ENCODE measurements around the gene TMEM259. TPM values are rescaled to one million over a fixed set of nuclear protein-coding genes. Genes with fewer than 3 reads are reported as not detected.

Gene TMEM259
- total and polyA plus RNA-seq, 2 experiments from 2014 or later: 82.8 to 196 TPM

DNA sequence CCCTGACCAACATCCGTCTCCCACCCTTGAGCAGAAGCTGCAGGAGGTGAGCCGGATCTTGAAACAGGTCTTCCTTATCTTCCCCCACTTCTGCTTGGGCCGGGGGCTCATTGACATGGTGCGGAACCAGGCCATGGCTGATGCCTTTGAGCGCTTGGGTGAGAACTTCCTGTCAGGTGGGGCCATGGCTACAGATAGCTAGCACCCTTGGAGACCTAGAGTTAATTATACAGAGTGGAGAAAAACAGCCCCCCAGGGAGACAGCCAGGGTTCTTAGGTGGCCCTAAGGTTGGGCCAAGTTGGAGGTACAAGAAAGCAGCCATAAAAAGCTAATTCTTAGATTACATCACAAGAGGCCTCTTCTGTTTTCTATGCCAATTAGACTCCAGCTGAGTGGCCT, 37.2 kb upstream of the TMEM259 start (continued):
- TF ChIP-seq, protein P1, sequence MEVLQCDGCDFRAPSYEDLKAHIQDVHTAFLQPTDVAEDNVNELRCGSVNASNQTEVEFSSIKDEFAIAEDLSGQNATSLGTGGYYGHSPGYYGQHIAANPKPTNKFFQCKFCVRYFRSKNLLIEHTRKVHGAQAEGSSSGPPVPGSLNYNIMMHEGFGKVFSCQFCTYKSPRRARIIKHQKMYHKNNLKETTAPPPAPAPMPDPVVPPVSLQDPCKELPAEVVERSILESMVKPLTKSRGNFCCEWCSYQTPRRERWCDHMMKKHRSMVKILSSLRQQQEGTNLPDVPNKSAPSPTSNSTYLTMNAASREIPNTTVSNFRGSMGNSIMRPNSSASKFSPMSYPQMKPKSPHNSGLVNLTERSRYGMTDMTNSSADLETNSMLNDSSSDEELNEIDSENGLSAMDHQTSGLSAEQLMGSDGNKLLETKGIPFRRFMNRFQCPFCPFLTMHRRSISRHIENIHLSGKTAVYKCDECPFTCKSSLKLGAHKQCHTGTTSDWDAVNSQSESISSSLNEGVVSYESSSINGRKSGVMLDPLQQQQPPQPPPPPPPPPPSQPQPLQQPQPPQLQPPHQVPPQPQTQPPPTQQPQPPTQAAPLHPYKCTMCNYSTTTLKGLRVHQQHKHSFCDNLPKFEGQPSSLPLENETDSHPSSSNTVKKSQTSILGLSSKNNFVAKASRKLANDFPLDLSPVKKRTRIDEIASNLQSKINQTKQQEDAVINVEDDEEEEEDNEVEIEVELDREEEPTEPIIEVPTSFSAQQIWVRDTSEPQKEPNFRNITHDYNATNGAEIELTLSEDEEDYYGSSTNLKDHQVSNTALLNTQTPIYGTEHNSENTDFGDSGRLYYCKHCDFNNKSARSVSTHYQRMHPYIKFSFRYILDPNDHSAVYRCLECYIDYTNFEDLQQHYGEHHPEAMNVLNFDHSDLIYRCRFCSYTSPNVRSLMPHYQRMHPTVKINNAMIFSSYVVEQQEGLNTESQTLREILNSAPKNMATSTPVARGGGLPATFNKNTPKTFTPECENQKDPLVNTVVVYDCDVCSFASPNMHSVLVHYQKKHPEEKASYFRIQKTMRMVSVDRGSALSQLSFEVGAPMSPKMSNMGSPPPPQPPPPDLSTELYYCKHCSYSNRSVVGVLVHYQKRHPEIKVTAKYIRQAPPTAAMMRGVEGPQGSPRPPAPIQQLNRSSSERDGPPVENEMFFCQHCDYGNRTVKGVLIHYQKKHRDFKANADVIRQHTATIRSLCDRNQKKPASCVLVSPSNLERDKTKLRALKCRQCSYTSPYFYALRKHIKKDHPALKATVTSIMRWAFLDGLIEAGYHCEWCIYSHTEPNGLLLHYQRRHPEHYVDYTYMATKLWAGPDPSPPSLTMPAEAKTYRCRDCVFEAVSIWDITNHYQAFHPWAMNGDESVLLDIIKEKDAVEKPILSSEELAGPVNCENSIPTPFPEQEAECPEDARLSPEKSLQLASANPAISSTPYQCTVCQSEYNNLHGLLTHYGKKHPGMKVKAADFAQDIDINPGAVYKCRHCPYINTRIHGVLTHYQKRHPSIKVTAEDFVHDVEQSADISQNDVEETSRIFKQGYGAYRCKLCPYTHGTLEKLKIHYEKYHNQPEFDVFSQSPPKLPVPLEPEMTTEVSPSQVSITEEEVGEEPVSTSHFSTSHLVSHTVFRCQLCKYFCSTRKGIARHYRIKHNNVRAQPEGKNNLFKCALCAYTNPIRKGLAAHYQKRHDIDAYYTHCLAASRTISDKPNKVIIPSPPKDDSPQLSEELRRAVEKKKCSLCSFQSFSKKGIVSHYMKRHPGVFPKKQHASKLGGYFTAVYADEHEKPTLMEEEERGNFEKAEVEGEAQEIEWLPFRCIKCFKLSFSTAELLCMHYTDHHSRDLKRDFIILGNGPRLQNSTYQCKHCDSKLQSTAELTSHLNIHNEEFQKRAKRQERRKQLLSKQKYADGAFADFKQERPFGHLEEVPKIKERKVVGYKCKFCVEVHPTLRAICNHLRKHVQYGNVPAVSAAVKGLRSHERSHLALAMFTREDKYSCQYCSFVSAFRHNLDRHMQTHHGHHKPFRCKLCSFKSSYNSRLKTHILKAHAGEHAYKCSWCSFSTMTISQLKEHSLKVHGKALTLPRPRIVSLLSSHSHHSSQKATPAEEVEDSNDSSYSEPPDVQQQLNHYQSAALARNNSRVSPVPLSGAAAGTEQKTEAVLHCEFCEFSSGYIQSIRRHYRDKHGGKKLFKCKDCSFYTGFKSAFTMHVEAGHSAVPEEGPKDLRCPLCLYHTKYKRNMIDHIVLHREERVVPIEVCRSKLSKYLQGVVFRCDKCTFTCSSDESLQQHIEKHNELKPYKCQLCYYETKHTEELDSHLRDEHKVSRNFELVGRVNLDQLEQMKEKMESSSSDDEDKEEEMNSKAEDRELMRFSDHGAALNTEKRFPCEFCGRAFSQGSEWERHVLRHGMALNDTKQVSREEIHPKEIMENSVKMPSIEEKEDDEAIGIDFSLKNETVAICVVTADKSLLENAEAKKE (CRISPR knock-in tag; IDR thresholded peaks at IDR 0.05): no peak
- TF ChIP-seq NANOG (IDR thresholded peaks at IDR 0.05; ENCODE audit: borderline replicate concordance): no peak
- no peak for TF ChIP-seq ZNF331 (CRISPR knock-in tag; IDR thresholded peaks at IDR 0.05; ENCODE audit: low read depth)
- TF ChIP-seq POLR2AphosphoS5 (IDR thresholded peaks at IDR 0.05; ENCODE audit: low read depth): no peak

DNA sequence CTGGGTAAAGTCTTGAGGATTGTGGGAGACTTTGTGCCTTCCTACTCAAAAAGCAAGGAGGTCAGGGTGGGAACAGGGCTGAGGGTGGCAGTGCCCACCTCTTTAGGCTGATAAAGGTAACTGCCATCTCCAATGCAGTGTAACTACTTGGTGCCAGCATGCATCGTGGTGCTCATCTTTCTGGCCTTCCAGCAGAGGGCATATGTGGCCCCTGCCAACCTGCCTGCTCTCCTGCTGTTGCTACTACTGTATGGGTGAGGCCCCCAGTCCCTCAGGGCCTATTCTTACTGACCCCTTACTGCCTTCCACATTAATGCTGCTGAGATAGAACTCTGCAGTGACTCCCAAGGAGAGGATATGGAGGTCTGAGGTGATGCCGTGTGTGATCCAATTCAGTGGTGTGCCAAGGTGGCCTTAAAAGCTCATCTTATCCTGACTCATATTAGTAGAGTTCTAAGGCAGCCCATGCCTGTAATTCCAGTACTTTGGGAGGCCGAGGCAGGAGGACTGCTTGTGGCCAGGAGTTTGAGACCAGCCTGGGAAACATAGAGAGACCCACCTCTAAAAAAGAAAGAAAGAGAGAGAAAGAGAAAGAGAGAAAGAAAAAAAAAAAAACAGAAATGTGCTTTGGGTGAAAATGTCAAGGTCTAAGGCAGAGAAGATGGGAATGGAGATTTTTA, 36.4 kb upstream of the TMEM259 start:
- Mint-ChIP-seq H3K27me3 (ENCODE audit: insufficient read depth, low read depth, poor library complexity) (peaks cover 9% of the 10 kb centered on the region), H3K4me3 (no peak overlapping the region), H3K27ac (no peak overlapping the region), H3K9me3 (peaks cover 32% of the 10 kb centered on the region), H3K4me1 (no peaks in the 10 kb centered on the region), H3K36me3 (ENCODE audit: low read depth) (peaks cover 37% of the 10 kb centered on the region)
- H2AFZ ChIP-seq: no peak overlapping the region
- H3K4me2 ChIP-seq: no peak overlapping the region
- H3K27me3 ChIP-seq (ENCODE audit: insufficient read depth): no peaks in the 10 kb centered on the region
- H3F3A ChIP-seq (replicated peaks; ENCODE audit: low read depth): peaks cover under 1% of the 10 kb centered on the region; the same call in 1 of the 2 replicates
- ATAC-seq: no peak
- no peaks in the 10 kb centered on the region for H4K20me1 ChIP-seq (replicated peaks; ENCODE audit: insufficient read depth)
- H3K4me3 ChIP-seq: no peak overlapping the region
- TF ChIP-seq JUNB (IDR thresholded peaks at IDR 0.05; ENCODE audit: unreplicated experiment): no peak
- TF ChIP-seq CTCF (conservative IDR thresholded peaks at IDR 0.05; ENCODE audit: low read depth in 2 of 2): 0 out of 4 replicates have a peak, but pooled peaks of 1 of the 2 experiments have one; percentile 12
- no peak overlapping the region for H3K27ac ChIP-seq (ENCODE audit: low read depth)
- H3K9me2 ChIP-seq (ENCODE audit: insufficient read depth): no peaks in the 10 kb centered on the region
- H3K36me3 ChIP-seq (ENCODE audit: insufficient read depth): peaks cover 18% of the 10 kb centered on the region
- no peaks in the 10 kb centered on the region for H3K4me1 ChIP-seq (ENCODE audit: insufficient read depth)
- H3K79me2 ChIP-seq (replicated peaks; ENCODE audit: insufficient read depth): no peaks in the 10 kb centered on the region
- peak; percentile 83 for DNase-seq (ENCODE audit: low spot score)

Data from GM23338 (cell line).